GM15510 (cell line): Measurements from ENCODE around the gene DCXR.

Experiments used
- POLR2A ChIP-seq: IDR thresholded peaks from 3 replicates; pipeline ENCODE4 v1.6.1; 2011; ENCODE audit warnings: borderline replicate concordance; ENCODE audit not compliant: insufficient read length; ENCODE audit errors: extremely low read depth

The DCXR gene

DNA sequence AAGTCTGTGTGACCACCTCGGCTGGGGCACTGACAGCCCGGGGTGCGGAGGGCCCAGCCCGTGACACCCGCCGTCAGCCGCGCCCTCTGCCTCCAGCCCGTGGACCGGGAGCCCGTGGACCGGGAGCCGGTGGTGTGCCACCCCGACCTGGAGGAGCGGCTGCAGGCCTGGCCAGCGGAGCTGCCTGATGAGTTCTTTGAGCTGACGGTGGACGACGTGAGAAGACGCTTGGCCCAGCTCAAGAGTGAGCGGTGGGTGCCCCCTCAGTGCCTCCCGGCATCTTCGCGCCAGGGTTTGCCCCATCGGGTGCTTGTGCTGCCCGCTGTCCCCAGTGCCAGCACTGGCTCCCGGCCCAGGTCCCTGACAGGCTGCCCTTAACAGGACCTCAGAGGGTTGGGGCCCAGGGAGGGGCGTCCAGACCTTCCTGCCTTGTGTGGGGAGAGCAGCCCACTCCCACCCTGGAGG is 28.5 kb downstream of the DCXR start:
- no peak for TF ChIP-seq POLR2A

DNA sequence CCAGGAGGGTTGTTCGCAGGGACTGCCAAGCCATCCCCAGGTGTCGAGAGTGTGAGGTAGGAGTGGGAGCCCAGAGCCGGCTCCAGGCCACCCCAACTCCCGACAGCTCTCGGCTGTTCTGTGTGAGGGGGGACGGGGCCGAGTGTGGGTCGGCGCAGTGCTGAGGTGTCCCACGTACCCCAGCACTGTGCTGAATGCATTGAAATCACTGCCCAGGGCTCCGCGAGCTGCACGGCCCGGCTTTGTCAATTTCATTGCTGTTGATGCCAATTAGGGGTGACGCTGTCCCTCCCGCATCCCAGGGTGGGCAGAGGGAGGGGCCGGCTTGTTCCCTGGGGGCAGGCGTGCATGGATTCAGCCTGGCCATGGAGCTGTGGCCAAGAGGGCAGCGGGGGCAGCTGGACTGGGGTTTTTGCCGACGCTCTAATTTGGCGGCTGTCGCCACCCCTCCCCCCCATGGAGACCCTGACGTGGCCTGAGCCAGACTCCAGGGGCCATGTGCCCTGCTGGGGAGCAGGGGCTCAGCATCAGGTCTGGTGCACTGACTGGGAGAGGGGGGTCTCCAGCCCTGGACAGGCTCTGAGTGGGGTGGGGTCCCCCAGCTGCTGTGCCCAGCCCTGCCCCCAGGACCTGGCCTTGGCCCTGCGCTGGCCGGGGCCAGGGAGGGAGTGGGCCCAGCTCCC is 29.1 kb downstream of the DCXR start:
- no peak for TF ChIP-seq POLR2A

DNA sequence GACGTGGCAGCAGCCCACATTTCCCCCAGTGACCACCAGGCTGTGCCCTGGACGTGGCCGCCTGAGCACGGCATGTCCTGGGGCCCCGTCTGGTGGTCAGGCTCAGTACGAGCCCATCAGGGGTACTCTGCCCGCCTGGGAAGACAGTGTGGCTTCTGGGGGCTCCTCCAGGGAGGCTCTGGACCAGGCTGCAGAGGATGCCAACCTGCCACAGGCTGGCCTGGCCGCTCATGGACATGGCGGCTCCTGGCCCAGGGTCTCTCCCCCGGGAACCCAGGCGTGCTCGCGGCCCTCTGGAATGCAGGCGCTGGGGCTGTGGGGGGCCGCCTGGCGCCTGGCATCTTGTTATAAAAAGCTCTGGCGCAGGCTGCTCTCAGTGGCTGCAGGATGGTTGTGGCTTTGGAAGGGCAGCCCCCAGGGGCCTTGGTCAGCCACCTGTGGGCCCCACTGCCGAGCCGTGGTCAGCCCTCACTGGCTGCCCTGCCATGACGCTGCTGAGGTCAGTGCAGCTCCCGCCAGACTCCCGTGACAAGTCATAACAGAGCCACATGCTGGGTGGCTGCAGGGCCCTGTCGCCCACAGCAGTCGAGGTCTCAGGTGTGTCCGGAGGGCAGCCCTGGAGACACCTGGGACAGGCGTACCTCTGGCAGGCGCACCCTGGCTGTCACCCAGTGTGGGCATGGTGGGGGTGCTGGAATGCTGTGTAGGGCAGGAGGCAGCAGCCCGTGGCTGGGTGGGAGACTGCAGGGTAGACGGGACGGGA is 29.8 kb downstream of the DCXR start:
- no peak for TF ChIP-seq POLR2A

DNA sequence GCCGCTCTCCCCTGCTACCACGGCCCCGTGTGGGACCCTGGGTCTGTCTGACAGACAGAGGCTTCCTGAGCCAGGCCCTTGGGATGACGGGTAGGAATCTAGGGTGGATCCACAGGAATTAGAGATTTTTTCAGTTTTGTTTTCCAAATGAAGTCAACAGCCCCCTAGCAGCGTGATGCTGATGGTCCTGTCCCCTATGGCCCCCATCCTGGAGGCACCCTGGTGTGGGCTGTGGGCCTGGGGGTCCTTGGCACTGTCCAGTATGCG is 30.3 kb downstream of the DCXR start:
- no peak for TF ChIP-seq POLR2A

DNA sequence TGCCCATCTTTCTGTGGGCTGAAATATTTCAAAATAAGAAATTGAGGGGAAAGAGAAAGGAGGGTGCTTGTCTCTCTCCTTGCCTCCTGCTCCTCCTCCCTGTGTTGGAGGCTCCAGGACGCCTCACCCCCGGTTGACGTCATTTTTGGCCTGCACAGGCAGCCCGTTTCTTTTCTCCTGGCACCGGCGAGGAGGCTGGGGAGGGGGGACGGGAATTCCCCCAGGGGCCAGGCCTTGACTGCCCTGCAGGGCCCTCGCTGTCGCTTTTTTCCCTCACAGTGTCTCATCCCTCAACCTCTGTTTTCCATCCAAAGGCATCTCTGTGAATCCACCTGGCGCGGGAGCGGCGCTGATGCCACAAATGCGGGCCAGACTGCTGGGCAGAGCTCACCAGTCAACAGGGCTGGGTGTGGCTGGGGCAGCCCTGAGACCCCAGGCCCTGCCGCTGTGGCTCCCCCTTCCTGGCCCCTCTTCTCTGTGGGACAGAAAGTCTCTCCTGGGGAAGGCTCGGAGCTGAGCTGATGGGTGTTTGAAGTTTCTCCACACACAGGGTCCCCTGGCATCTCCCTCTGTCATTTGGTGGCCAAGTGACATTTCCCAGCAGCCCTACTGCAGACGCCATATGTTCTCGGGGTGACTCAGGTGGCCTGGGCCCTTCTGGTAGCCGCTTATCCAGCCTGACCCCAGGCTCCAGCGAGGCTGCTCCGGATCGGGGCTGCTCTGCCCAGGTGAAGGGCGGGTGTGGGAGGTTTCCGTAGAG is 30.8 kb downstream of the DCXR start:
- TF ChIP-seq POLR2A = no peak

DNA sequence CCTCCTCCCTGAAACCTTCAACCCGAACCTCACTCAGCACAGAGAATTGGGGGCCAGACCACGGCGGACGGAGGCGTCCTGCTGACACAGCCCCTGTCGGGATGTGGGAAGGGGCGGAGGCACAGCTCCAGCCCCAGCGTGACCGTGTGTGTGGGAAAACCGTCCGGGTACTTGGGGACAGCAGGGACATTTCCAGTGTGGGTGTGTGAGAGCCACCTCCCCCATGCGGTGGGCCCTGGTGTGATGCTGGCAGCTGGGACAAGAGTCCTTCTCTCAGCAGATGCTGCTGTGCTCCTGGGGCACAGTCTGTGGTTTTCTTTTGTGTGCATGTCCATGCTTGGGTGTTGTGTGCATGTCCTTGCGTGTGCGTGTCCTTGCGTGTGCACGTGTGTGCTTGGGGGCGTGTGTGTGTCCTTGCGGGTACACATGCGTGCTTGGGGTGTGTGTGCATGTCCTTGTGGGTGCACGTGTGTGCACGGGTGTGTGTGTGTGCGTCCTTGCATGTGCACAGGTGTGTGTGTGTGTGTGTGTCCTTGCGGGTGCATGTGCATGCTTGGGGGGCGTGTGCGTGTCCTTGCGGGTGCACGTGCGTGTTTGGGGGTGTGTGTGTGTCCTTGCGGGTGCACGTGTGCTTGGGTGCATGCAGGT is 31.7 kb downstream of the DCXR start:
- no peak for TF ChIP-seq POLR2A

DNA sequence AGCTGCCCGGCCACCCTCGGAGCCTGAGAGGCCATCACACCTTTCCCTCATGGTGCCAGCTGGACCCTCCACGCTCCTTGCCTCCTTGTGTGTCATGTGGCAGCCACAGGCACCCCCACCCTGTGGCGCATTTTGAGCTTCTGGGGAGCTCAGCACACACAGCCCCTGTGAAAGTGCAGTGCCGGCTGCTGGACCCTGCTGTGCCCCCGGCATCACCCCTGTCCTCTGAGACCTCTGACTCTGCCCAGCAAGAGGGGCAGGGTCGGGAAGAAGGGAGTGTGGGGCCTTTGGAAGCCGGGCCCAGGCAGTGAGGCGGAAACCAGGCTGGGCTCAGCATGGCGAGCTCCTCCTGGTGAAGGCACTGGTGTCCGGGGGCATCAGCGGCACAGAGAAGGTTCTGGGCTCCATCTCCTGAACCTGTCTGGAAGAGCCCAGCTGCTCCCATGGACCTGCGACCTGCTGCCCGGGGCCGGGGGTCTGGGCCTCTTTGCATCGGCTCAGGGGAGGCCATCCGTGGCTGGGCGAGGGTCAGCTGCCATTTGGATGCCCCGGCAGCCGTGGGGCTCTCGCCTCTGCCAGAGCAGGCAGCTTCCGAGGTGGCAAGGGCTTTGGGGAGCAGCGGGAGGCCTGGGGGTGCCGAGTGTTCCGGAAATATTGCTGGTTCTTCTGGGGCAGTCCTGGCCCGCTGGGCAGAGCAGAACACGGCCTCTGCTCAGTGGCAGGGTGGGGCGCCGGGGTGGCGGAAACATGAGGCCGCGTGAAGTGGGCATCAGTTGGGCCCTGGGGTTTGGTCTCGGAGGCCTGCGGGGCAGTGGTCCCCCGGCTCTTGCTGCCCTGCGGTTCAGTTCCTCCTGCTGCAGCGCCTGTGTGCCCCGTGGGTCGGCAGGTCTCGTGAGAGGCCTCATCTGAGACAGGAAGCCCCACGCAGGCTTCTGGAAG is 32.7 kb downstream of the DCXR start:
- TF ChIP-seq POLR2A = no peak

DNA sequence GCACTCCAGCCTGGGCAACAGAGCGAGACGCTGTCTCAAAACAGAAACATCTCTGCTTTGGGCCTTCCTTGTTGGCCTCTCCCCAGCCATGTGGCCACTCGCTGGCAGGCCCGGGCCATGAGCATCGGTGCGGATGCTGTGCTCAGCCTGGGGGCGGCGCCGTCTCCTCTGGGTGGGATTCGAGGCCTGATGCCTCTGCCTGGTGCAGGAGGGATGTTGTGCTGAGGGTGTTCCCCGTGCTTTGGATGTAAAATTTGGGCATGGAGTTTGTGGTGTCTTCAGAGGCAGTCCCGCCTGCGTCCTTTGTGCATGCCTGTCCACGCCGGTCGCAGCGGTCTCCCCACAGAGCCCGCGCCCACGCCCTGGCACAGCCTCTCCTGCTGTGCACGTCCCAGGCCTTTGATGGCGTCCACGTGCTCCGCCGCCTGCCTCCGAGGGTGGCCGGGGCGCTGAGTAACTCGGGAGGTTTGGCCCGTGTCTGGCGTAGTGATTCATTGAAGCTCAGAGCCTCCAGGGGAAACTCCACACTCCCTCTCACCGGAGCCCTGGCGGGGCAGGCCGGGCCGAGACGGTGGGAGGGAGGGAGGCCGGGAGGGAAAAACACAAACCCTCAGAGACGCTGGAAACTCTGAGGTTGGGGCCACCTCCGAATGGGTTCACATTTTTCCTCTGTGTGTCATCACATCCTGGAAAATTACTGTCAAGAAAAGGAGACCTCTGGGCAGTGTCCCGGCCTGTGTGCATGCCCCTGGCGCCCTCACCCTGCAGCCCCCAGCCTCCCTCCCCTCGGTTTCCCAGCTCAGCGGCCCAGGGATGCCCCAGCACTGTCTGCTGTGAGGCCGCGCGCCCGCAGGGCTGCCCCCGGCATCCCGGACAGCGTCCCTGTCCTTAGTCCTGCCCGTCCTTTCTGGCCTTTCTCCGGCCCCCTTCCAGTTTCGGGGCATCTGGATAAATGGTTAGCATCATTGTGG is 33.8 kb downstream of the DCXR start:
- no peak for TF ChIP-seq POLR2A

DNA sequence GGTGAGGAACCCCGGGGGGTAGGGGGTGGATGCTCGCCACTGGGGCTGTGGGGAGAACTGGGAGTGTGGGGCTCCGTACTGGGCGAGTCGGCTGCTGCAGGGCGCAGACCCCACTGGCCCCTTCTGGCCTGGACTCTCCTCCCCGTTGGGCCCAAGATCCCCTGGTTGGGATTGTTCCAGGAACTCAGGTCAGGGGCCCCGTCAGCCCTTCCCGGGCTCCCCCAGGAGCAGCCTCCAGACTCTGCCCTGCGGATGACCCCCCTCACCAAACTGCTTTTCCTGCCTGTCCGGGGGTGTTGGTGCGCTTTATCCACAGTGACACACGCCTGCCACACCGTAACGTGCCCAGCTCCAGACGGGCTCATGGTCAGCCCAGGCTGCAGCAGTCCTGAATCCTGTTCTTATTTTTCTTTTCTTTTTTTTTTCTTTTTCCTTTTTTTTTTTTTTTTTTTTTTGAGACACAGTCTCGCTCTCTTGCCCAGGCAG is 35.9 kb downstream of the DCXR start:
- TF ChIP-seq POLR2A = no peak

DNA sequence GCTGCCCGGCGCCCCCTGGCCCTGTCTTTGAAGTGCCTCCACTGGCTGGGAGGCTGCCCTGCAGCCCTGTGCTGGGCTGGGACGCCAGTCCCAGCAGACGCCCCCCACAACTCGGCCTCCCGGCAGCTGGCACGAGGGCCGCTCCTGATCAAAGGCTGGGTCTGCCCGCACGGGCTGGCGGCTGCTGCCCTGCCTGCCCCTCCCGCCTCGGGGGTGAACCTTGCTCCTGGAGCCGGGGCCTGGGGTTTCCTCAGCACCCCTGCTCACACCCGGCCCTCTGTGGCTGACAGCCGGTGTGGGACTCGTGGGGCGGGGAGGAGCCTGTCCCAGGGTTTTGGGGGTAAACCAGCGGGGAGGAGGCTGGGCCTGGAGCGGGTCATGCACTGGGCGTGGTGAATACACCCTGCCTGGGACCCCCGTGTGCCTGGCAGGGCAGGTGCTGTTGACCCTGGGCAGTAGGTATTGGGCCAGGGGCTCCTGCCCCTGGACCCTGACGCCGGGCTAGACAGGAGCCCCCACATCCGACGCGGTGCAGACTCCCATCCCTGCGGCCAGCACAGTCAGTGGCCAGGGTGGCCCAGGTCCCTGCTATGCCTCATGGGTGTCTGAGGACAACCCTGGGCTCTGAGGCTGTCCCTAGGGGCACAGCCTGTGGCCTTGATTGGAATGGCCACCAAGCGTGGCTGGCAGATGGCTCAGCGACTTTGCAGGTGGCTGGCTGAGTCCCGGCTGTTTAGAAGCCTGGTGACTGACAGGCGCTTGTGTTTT is 36.5 kb downstream of the DCXR start:
- no peak for TF ChIP-seq POLR2A

DNA sequence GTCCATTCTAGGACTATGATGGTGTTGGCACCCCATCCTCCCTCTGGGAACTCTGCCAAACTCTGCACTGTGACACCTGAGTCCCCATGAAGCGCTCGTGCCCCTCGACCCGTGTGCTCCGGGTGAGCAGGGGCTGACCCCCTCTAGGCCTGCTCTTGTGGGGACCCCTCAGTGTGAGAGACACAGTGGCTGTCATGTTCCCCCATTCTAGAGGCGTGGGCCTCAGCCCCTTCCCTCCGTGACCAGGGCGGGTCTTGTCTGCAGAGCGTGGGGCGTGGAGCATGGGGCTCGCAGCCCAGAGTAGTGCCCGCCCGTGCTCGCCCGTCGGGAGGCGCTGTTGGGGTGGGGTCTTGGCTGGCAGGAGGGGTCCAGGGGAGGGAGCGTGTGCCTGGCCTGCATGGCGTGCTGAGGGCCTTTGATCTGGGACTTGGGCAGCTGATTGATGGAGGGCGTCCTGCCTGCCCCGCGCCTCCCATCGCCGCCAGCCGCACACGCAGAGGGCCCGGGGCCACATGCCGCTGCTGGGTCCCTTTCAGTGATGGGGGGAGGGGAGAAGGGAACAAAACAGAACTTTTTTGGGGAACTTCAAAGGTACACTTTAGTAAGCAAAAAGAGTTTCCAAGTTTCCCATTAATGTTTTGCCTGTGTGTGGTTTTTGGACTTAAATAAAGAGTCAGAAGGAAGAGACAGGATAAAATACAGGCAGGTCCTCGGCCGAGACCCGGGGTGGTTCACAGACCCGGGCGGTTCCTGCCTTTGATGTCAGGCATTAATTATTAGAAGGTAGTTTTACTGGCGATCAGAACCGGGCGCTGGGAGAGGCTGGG is 37.3 kb downstream of the DCXR start:
- no peak for TF ChIP-seq POLR2A
